ENCODE results near the gene BCAR3. TPM values are rescaled to one million over a fixed set of nuclear protein-coding genes. Genes with fewer than 3 reads are reported as not detected.

Gene BCAR3
- total and polyA plus RNA-seq, 2 donors from 2014 or later, result 25.4 to 28.4 TPM

DNA sequence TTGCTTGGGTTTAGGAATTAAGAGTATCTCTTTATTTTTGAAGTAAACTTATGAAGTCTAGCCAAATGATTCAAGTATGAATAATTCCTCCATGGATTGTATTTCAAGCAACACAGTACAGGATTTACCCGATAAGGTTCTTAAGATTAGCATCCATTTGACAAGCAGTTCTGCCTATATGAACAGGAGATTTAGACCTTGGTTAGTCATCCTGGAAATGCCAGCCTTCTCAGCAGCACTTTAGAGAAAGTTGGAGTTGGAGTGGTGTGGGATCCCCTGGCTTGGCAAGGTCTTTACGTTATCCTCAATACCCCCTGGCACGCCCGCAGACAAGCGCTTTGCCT, 1.6 kb downstream of the BCAR3 start:
- no peaks in the 10 kb centered on the region for H3K27me3 ChIP-seq (ENCODE audit: control insufficient read depth, insufficient read depth, low read length)
- H3K36me3 ChIP-seq (ENCODE audit: control insufficient read depth in 2 of 3, insufficient read depth in 3 of 3, low read length in 3 of 3), result no peaks in the 10 kb centered on the region
- no peaks in the 10 kb centered on the region for H3K9me3 ChIP-seq (ENCODE audit: control insufficient read depth in 2 of 3, insufficient read depth in 1 of 3, low read length in 3 of 3)
- DNase-seq, result no peak
- peaks cover 5 to 14% (median 9%) of the 10 kb centered on the region in 3 donors for H3K4me1 ChIP-seq (ENCODE audit: control insufficient read depth in 2 of 3, insufficient read depth in 2 of 3, low read depth in 1 of 3, low read length in 3 of 3)
- peak overlapping the region in 2 of 3 donors; percentile 62 to 82 for H3K4me3 ChIP-seq (ENCODE audit: low read length in 3 of 3)
- intact Hi-C loops (cut with DNase I), result no loop called here
- TF ChIP-seq, protein P1, sequence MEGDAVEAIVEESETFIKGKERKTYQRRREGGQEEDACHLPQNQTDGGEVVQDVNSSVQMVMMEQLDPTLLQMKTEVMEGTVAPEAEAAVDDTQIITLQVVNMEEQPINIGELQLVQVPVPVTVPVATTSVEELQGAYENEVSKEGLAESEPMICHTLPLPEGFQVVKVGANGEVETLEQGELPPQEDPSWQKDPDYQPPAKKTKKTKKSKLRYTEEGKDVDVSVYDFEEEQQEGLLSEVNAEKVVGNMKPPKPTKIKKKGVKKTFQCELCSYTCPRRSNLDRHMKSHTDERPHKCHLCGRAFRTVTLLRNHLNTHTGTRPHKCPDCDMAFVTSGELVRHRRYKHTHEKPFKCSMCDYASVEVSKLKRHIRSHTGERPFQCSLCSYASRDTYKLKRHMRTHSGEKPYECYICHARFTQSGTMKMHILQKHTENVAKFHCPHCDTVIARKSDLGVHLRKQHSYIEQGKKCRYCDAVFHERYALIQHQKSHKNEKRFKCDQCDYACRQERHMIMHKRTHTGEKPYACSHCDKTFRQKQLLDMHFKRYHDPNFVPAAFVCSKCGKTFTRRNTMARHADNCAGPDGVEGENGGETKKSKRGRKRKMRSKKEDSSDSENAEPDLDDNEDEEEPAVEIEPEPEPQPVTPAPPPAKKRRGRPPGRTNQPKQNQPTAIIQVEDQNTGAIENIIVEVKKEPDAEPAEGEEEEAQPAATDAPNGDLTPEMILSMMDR (IDR thresholded peaks at IDR 0.05; ENCODE audit: borderline replicate concordance, extremely low read depth, insufficient read depth), result no peak
- H3K27ac ChIP-seq (ENCODE audit: low read depth in 2 of 2, low read length in 2 of 2), result peak overlapping the region; percentile 85
- no peak for FAIRE-seq
- peak overlapping the region in 1 of 3 donors; percentile 75 for H3K9ac ChIP-seq (ENCODE audit: low read length in 3 of 3)

DNA sequence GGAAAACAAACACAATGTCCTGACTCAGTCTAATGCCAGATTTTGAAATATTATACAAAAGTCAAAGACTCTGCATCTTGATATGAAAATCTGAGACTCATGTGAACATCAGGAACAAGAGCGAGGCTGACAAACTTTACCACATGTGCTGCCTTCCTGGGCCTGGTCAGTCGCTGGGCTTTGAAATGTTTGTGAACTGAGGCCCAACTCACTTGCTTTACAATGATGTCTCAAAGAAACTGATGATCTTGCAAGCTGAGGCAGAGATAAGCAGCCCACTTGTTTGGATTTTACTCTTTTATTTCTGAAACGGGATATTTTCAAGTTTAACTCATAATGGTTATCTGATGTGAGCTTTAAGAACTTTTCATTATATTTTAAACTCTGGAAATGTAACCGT, 2.1 kb downstream of the BCAR3 start:
- H3K27ac ChIP-seq (ENCODE audit: low read depth in 2 of 2, low read length in 2 of 2), result peak overlapping the region in 1 of 2 donors; percentile 85
- no peak overlapping the region for H3K4me3 ChIP-seq (ENCODE audit: low read length in 3 of 3)
- FAIRE-seq (no peak), DNase-seq (no peak)
- H3K9me3 ChIP-seq (ENCODE audit: control insufficient read depth in 2 of 3, insufficient read depth in 1 of 3, low read length in 3 of 3), result no peaks in the 10 kb centered on the region
- no peaks in the 10 kb centered on the region for H3K27me3 ChIP-seq (ENCODE audit: control insufficient read depth, insufficient read depth, low read length)
- no peak overlapping the region for H3K9ac ChIP-seq (ENCODE audit: low read length in 3 of 3)
- intact Hi-C loops (cut with DNase I), result no loop called here
- TF ChIP-seq, protein P1 (IDR thresholded peaks at IDR 0.05; ENCODE audit: borderline replicate concordance, extremely low read depth, insufficient read depth), result no peak
- no peaks in the 10 kb centered on the region for H3K36me3 ChIP-seq (ENCODE audit: control insufficient read depth in 2 of 3, insufficient read depth in 3 of 3, low read length in 3 of 3)
- H3K4me1 ChIP-seq (ENCODE audit: control insufficient read depth in 2 of 3, insufficient read depth in 2 of 3, low read depth in 1 of 3, low read length in 3 of 3), result peaks cover 5 to 16% (median 12%) of the 10 kb centered on the region in 3 donors

DNA sequence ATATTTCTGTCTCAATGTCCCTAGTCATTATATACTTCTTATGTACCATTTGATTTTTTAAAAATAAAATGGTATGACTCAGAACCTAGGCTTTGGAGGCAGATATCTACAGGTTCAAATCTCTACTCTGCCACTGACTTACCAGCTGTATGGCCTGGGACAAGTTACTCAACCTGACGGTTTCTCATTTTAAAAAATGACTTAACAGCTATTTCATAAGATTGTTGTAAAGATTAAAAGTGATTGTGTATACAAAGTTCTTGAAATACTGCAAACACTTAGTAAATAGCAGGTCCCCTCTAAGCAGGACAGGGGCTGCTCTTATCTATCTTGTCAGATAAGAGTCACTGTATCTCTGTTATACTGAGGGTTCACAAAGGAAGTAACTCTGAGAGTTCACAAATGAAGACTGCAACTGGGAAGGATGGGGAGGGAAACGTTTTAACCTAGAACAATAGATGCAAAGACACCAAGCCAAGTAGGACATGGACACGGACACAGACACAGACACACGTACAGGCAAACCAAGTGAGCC, 2.6 kb downstream of the BCAR3 start:
- Histone ChIP-seq H3K36me3 (ENCODE audit: control insufficient read depth in 2 of 3, insufficient read depth in 3 of 3, low read length in 3 of 3) (no peaks in the 10 kb centered on the region), H3K27ac (ENCODE audit: low read depth in 2 of 2, low read length in 2 of 2) (no peak overlapping the region), H3K4me3 (ENCODE audit: low read length in 3 of 3) (no peak overlapping the region), H3K9me3 (ENCODE audit: control insufficient read depth in 2 of 3, insufficient read depth in 1 of 3, low read length in 3 of 3) (no peaks in the 10 kb centered on the region), H3K4me1 (ENCODE audit: control insufficient read depth in 2 of 3, insufficient read depth in 2 of 3, low read depth in 1 of 3, low read length in 3 of 3) (peaks cover 5 to 18% (median 18%) of the 10 kb centered on the region in 3 donors), H3K9ac (ENCODE audit: low read length in 3 of 3) (no peak overlapping the region), H3K27me3 (ENCODE audit: control insufficient read depth, insufficient read depth, low read length) (no peaks in the 10 kb centered on the region)
- intact Hi-C loops (cut with DNase I), result no loop called here
- FAIRE-seq (no peak), DNase-seq (no peak)
- TF ChIP-seq, protein P1 (IDR thresholded peaks at IDR 0.05; ENCODE audit: borderline replicate concordance, extremely low read depth, insufficient read depth), result no peak

DNA sequence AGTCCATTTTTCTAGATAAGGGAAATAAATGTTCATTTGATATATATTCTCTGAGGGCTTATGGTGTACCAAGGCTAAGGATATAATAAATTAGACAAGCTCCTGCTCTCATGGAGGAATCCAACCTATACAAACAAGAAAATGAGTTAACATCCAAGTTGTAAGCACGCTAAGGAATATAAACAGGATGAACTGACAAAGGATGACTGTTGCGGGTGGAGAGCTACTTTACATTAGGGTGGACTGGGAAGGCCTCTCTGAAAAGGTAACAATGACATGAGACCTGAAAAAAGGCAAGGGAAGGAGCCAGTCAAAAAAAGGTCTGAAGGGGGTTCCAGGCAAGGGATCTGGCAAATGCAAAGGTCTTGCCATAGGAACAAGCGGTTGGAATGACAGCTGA, 3.1 kb downstream of the BCAR3 start:
- FAIRE-seq, result no peak
- Histone ChIP-seq H3K27me3 (ENCODE audit: control insufficient read depth, insufficient read depth, low read length) (no peaks in the 10 kb centered on the region), H3K27ac (ENCODE audit: low read depth in 2 of 2, low read length in 2 of 2) (no peak overlapping the region), H3K9me3 (ENCODE audit: control insufficient read depth in 2 of 3, insufficient read depth in 1 of 3, low read length in 3 of 3) (no peaks in the 10 kb centered on the region), H3K36me3 (ENCODE audit: control insufficient read depth in 2 of 3, insufficient read depth in 3 of 3, low read length in 3 of 3) (no peaks in the 10 kb centered on the region), H3K9ac (ENCODE audit: low read length in 3 of 3) (no peak overlapping the region), H3K4me3 (ENCODE audit: low read length in 3 of 3) (no peak overlapping the region), H3K4me1 (ENCODE audit: control insufficient read depth in 2 of 3, insufficient read depth in 2 of 3, low read depth in 1 of 3, low read length in 3 of 3) (peaks cover 5 to 23% (median 18%) of the 10 kb centered on the region in 3 donors)
- TF ChIP-seq, protein P1 (IDR thresholded peaks at IDR 0.05; ENCODE audit: borderline replicate concordance, extremely low read depth, insufficient read depth), result no peak
- intact Hi-C loops (cut with DNase I), result no loop called here
- DNase-seq, result no peak

Measured in kidney (tissue), 14 donors.